GM21390 (cell line): ENCODE measurements around the gene COL5A1.

Source experiments
- ATAC-seq: cut with Tn5 transposase; IDR thresholded peaks from one replicate; pipeline ENCODE4 v1.9.1; 2021; ENCODE audit not compliant: unreplicated experiment

The COL5A1 gene

DNA sequence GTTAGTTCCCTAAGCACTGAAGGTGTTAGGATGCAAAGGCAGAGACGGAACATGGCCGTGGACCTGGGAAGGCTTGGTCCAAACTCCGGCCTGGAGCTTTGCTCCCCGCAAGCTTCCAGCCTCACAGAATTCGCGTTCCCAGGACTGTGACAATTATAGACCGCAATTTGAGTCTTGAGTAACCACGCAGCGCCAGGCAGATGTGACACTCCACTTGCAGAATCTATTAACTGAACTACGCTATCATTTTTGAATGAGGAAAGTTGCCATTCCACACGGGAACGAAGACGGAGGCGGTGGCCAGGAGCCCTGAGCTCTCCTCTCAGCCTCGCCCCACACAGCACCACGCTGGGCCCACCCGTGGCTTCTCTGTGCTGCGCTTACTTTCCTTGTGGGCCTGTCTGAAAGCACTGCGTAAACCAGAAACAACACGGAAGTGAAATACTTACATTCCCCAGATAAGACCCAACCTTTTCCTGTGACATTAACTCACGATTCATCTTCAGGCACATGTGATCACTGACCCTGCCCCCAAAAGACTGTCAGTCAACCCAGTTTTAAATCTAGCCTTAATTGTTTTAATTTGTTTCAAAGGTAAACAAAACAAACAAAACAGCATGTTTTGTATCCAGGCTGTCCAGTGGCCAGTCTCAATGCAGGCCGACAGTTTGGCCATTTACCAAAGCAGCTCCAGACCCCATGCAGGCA, 16.1 kb upstream of the COL5A1 start:
- no peak for ATAC-seq

DNA sequence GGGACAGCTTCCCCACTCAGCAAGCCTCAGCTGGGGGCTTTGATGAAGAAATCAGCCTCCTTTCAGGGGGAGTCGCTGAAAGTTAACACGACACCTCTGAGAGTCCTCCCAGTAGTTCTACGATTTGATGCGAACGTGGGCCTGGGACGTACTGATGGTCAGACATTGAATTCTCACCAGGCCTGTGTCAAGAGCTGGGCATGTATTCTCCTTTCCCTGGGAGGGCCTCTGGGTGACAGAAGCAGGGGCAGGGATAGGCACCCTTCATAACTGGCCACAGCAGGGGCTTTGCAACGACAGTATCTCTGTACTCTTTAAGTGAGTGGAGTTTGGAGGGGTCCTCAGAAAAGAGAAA, 15.6 kb upstream of the COL5A1 start:
- ATAC-seq, result no peak

DNA sequence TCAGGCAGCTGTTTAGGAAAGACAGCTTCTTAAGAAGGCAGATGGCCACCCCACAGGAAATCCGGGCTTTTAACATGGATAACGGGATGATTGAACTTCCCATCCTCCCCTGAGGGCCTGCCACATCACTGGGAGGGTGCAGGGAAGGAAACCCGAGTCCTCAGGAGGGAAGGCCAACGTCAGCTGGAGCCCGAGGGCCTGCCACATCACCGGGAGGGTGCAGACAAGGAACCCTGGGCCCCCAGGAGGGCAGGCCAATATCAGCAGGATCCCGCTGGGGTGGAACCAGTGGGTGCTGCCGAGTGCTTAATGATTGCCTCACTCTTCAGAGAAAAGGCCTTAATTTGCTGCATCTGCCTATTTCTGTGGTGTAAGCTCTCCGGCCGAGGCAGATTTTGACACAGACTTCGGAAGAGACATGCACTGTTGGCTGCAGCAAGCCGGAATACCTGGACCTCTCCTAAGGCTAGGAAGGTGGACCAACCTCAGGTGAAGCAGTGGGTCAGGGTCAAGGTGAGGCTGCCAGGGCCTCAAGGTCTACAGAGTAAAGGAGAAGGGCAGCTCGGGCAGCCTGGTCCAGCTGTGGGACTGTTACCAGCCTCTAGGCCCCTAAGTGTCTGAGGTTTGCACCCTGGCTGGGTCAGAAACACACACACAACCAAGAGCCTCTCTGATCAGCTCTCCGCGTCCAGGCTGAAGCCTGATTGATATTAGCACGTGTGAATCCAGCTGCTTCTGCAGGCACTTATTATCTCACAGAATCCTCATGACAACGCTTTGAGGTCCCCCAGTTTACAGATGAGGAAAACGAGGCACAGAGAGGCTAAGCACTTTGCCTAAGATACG, 14.8 kb upstream of the COL5A1 start:
- ATAC-seq, result no peak

DNA sequence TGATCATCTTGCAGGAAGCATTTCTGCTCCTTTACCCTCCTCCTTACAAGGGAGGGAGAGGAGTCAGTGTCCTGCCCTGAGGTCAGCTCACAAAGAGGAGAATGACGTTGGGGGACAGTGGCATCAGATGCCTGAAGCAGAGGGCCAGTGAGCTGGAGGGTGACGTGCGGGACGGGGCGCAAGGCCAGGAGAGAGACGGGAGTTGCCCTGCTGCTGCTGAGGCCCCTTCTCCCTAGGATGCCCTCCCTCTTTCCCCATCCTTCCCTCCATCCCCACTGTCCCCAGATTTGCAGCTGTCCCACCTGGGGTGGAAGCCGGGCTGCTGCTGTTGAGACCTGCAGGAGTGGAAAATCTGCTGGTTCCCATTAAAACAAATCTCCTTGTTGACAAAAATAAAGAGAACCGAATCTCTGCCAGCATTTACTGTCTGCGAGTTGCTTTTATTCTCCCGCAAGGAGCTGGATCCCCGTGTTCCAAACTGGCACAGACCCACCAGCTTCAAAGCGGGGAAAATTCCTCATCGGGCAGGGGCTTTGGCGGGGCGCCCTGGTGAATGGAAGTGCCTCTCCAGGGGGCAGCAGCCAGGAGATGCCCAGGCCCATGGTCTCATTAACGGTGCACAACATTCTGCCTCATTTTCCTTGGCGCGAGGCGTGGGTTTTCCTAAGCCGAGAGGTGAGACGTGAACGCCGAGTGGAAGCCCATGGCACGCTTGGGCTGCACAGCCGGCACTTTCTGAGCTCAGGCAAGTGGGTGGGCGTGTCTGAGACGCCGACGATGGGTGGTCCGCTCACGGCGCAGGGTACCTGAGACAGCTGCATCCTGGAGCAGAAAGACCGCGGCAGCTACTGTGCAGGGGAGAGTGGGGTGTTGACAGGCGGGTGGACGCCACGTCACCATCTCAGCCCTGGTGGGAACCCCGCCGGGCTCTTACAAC, 13.9 kb upstream of the COL5A1 start:
- no peak for ATAC-seq

DNA sequence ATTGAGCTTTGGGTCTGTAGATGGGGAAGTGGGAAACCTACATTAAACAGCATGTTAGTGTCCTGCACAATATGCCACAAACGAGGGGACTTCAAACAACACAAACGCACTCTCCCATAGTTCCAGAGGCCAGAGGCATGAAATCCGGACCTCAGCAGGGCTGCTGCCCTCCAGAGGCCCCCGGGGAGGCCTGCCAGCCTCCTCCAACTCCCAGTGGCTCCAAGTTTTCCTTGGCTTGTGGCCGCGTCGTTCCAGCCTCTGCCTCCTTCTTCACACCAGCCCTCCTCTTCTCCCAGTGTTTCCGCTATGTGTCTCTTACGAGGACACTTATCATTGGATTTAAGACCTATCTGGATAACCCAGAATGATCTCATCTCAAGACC, 13.3 kb upstream of the COL5A1 start:
- no peak for ATAC-seq

DNA sequence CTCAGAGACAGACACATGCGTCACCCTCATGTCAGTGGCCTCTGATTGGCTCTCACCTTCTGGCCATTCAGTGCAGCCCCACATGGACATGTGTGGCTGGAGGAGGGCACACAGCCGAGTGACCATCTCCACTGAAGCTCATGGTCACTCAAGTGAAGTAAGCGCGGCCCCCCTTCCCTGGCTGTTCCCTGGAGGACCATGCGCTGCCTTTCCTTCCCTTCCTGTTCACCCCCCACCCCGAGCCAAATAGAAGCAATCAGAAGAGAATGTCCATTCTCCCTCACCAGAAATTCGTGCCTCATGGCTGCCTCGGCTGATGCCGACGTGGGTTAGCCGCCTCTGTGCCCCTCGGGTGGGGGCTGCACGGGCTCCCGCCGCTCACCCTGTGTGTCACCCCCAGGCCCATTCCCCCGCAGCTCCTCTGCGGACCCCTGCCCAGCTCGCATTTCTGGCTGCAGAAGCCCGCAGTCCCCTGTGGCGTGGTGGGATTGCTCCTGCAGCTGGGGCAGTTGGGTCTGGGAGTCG, 12.5 kb upstream of the COL5A1 start:
- no peak for ATAC-seq

DNA sequence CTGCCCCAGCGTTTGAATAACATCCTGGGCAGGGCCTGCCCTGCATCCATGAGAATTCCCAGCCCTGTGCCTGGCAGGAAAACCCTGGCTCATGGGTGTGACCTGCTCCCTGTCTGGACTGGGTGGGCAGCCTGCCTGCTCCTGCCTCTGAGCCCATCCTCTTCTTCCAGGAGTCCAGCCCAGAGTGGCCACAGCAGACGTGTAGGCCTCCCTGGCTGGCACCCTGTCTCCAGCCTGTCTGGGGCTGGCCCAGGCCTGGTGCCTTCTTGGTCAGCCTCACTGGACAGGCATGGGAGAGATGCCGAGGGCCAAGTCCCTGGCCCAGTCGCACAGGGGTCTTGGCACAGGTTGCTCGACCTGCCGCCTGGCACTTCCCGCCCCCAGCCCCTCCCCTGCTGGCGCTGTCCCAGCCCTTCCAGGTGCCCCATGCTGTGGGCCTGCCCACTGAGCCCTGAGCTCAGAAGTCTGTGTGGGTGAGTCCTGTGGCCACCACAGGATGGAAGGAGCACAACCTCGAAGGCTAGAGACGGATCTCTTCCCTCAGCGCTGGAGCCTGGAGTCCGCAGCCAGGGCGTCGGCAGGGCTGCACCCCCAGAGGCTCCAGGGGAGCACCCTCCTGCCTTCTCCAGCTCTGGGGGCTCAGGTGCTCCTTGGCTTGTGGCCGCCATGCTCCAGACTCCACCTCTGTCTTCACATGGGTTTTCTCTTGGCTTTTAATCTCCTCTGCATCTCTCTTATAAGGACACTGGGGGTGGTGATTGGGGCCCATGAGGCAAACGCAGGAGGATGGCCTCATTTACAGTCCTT, 11.8 kb upstream of the COL5A1 start:
- ATAC-seq, result no peak

DNA sequence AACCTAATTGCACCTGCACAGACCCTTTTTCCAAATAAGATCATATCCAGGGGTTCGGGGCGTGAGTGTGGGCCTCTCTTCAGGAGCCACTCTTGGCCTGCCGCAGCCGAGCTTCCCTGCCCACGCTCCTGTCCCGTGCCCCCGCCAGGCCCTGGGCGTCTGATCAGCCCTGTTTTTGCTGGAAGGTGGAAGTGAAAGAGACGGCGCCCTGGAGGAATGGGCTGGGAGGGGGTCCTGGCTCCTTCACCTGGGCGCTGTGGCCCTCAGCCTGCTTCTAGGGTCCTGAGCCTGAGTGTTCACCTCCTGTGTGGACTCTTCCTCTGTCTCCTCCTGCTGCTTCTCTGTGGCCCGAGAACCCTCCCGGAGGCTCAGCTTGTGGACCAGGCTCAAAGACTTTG, 11.2 kb upstream of the COL5A1 start:
- ATAC-seq, result no peak

DNA sequence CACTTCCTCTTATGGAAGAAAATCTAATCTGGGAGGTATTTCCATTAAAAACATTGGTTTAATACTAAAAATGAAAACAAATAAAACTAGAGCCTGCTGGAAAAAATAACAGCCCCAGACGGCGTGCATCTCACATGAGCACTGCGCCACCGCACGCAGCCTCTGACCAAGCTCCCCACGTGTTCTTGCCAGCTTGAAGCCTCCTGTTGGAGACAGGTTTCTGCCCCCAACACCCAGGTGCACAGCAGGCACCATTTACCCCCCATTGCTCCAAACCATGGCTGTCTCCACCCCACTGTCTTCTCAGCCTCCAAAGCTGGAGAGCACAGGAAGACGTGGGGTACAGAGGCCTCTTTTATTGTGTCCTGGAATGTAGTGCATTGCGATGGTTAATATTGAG, 10.7 kb upstream of the COL5A1 start:
- no peak for ATAC-seq

DNA sequence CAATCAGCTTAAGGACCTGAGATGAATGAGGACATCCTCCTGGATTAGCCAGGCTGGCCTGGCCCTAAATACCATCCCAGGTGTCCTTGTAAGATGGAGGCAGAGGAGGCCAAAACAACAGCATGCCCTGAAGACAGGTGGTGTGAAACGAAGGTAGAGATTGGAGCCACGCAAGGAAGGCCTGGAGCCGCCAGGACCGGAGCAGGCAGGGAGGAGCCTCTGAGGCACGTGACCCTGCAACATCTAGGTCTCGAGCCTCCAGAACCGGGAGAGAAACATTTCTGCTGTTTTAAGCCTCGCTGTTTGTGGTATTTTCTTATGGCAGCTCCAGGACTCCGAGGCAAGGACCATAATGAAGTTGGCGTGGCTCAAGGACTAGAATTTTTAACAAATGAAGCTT, 9.7 kb upstream of the COL5A1 start:
- ATAC-seq, result no peak

DNA sequence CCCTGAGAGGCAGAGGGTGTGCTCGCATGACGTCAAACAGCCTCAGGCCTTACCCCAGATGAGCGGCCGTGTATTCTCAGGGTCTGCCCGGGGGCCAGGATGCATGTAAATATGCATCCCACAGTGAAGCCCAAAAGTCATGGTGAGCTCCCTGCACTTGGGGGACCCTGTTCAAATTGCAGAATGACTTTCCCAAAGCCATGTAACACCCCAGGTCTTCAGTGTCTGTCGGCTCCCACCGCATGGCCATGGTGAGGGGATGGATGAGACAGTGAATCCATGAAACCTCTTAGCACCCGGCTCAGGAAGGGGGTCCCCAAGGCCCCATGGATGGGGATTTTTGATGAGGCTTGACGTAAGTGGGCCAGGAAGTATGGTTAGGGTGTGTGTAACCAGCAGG, 9.3 kb upstream of the COL5A1 start:
- ATAC-seq, result no peak

DNA sequence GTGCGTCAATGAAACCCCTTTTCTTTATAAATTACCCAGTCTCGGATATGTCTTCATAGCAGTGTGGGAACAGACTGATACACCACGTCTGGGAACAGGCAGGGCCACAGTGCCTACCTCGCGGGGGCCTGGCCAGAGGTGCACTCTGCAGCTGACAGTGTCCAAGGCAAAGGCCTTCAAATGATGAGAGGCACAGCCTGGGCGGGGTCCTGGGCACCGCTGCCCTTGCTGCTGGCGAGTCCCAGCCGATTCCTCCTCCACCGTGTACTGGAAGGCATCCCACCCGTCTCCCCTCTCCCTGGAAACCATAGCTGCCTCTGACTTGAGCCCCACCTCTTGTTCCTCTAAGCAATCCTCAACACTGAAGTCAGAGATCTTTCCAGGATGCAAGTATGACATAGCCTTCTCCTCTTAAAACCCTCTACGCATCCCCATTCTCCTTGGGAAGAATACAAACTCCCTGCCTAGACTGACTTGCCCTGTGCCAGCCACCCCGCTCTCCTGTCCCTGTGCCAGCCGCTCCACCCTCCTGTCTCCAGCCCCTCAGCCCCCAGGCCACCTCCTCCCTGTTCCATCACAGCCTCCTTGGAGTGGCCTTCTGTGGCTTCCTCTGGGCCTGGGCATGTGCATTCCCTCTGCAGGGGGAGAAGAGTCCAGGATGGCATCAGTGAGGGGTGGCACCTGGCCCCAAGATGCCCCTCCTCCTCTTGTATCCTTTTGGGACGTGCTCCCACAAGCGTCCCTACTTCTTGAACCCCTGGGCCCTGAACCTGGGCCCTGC, 8.1 kb upstream of the COL5A1 start:
- ATAC-seq, result no peak

DNA sequence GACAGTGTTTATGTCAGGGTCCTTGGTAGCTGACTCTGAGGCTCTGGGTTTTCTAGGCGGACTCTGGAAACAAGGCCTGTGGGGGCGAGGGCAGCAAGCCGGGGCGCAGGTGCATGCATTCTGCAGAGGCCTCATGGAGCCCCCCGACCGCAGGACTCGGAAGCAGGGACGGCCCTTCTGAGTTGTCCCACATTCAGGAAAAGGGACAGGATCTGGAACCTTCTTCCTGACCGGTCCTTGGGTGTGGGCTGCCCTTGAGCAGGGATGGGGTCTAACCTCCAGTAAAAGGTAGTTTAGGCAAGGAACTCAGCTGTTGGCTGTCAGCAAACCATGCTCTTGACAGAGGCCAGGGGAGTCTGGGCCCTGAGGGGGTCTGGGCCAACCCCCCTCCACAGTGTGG, 7.4 kb upstream of the COL5A1 start:
- ATAC-seq, result no peak

DNA sequence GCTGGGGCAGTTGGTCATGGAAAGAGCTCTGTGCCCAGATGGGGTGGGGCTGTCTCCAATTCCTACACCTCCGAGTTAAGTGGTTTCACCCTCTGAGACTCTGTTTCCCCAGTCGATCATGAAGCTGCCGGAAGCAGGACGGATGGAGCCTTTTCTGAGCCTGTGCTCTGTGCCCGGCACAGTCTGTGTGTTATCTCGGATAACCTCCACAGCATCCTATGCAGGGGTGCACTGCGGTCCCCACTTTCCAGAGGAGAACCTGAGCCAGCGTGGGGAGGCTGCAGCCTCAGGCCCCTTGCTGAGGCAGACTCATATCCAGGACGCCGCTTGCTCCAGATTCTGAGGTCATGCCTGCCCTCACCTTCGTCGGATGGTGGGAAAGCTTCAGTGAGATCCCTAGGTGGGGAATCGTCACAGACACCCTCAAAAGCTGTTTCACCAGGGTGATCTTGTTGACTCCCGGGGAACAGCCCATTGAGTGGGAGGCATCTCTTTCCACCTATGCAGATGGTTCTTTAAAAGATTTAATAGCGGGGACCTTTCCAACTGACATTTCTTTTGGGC, 6.9 kb upstream of the COL5A1 start:
- ATAC-seq, result no peak

DNA sequence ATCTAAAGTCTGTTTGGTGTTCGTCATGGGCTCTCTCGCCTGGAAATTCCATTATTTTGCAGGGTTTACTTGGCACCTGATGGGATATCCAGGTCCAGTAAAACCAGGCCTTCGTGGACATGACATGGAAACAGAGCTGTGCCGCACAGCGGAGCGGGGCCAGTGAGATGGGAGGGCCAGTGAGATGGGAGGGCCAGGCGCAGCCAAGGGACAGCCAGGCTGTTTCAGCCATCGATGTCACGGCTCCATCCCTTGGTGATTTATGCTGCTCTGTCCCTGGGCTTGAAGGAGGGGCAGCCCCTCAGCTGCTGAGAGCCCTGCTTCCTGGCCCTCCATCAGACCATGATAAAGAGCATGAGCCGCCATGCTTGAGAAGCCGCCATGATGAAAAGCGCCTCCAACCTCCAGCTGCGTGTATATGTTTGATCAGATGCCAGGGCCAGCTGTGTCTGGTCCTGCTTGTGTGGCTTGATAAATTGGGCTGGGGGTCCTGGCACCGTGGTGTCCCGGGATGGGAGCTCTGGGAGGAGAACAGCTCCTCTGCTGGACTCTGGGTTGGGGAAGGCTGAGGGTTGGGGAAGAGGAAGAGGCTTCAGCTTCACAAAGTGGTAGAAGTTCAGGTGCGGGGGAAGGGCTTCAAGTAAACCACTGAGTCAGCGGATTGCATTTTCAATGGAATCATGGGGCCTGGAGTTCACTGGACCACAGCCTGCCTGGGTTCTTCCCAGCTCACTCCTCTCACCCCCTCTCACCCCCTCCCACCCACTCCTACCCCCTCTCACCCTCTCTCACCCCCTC, 6.1 kb upstream of the COL5A1 start:
- no peak for ATAC-seq

DNA sequence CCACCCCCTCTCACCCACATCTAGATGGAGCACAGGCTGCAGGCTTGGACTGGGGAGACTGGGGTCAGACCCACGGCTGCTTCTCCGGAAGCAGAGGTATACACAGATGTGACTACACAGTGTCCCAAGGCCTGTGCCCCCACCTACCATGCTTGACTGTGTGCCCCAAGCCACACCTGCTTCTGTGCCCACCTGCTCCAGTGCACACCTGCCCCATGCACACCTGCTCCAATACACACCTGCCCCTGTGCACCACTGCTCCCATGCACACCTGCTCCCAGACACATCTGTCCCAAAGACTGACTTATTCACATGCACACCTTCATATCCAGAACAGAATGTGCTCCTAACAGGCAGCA, 5.5 kb upstream of the COL5A1 start:
- no peak for ATAC-seq

DNA sequence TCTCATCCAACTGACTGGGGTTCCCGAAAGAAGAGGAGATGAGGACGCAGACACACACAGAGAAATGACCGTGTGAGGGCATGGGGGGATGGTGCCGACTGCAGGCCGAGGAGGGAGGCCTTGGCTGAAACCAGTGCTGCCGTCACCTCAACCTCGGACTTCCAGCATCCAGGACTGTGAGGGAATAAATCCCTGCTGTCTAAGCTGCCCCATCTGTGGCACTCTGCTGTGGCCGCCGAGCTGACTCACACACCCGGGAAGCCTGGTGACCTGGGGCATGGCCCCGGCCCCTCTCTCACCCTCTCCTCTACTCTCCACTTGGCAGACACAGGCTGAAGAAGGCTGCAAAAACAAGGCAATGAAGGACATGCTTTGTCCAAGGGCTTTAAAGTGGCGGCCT, 4.4 kb upstream of the COL5A1 start:
- ATAC-seq, result no peak

DNA sequence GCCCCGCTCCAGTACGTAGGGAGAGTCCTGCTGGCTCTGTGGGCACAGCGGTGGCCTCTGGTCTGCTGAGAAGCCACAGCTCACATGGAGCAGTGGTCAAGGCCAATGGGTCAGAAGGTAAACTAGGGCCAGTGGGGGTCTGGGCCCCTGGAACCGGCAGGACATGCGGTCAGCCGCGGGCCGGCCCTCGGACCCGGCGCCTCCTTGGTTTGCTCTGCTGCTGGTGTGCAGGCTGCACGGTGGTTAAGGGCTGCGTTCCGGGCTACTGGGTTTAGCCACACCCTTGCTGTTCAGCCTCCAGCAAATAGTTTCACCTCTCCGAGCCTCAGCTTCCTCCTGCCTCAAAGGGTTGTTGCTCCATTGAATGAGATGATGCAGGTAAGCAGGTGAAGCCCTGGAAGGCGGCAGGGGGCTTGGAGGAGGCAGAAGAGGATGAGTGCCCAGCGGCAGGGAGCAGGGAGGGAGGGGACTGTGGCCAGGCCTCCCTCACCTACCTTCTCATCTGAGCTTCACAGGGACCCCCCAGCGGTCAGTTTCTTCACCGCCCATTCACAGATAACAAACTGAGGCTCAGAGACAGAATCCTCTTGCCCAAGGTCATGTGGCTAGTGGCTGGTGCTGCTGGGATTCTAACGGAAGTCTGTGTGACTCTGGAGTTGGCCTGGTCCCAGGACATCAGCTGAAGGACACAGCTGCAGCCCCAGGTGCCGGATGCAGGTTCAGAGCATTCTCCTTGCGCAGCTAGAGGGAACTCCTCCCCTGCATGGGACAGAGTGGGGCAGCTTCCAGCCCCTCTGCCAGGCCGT, 3.7 kb upstream of the COL5A1 start:
- ATAC-seq, result no peak
